ENCODE data around the gene AMY1B.
"Not testable (repeated sequence)": the region's sequence is repeated elsewhere in the genome, so short reads cannot be mapped to it uniquely, and the experiment has no call there.

The AMY1B gene

GRCh38 chr1:103696110-103696509 lies at the start of gene AMY1B:
AMY1B (minus strand) TSS chr1:103696210; CDS start chr1:103695639, 571 bp downstream.
- not testable (repeated sequence) for DNase-seq

GRCh38 chr1:103745040-103745439 lies 49.0 kb upstream of the AMY1B start:
- not testable (repeated sequence) for DNase-seq

- DNase-seq = not testable (repeated sequence)
These were observed 48.4 kb upstream of the AMY1B start for GRCh38 chr1:103744449-103744848.

GRCh38 chr1:103738031-103738430 lies 42.0 kb upstream of the AMY1B start:
- DNase-seq = not testable (repeated sequence)

GRCh38 chr1:103735334-103735733 lies 39.3 kb upstream of the AMY1B start:
- DNase-seq = not testable (repeated sequence)

- not testable (repeated sequence) for DNase-seq
These were observed 25.5 kb upstream of the AMY1B start for GRCh38 chr1:103721473-103721872.

GRCh38 chr1:103717404-103717803 lies 21.4 kb upstream of the AMY1B start:
- not testable (repeated sequence) for DNase-seq

GRCh38 chr1:103710381-103710780 lies 14.4 kb upstream of the AMY1B start:
- DNase-seq = not testable (repeated sequence)

- not testable (repeated sequence) for DNase-seq
These were observed 11.7 kb upstream of the AMY1B start for GRCh38 chr1:103707670-103708069.

- DNase-seq = not testable (repeated sequence)
These were observed 5.2 kb upstream of the AMY1B start for GRCh38 chr1:103701256-103701655.

GRCh38 chr1:103700669-103701068 lies 4.7 kb upstream of the AMY1B start:
- not testable (repeated sequence) for DNase-seq

- DNase-seq = not testable (repeated sequence)
These were observed 1.4 kb upstream of the AMY1B start for GRCh38 chr1:103697430-103697829.

- not testable (repeated sequence) for DNase-seq
These were observed 19.7 kb downstream of the AMY1B start for GRCh38 chr1:103676335-103676734.

GRCh38 chr1:103655460-103655859 lies 40.5 kb downstream of the AMY1B start, which contains the start of gene AMY1A:
AMY1A (plus strand) TSS chr1:103655760; CDS start chr1:103656331, 571 bp downstream.
- DNase-seq = not testable (repeated sequence)

GRCh38 chr1:103654133-103654532 lies 41.9 kb downstream of the AMY1B start:
- not testable (repeated sequence) for DNase-seq

GRCh38 chr1:103650889-103651288 lies 45.1 kb downstream of the AMY1B start:
- not testable (repeated sequence) for DNase-seq

GRCh38 chr1:103650305-103650704 lies 45.7 kb downstream of the AMY1B start:
- DNase-seq = not testable (repeated sequence)

- DNase-seq = not testable (repeated sequence)
These were observed 52.1 kb downstream of the AMY1B start for GRCh38 chr1:103643908-103644307.

- DNase-seq = not testable (repeated sequence)
These were observed 54.8 kb downstream of the AMY1B start for GRCh38 chr1:103641194-103641593.

Data from SHP77 treated with DMSO at 0.1 percent for 48 hours (cell line).